Measurements from ENCODE around the gene USP25. TPM values are rescaled to one million over a fixed set of nuclear protein-coding genes. Genes with fewer than 3 reads are reported as not detected.
A peak's percentile ranks its signal among the peaks of the same experiment; 100 is the strongest.

Gene USP25
- total and polyA plus RNA-seq, 2 donors (not counting 1 experiment from before 2014, with no cell fraction given): 40.6 to 65.7 TPM

DNA sequence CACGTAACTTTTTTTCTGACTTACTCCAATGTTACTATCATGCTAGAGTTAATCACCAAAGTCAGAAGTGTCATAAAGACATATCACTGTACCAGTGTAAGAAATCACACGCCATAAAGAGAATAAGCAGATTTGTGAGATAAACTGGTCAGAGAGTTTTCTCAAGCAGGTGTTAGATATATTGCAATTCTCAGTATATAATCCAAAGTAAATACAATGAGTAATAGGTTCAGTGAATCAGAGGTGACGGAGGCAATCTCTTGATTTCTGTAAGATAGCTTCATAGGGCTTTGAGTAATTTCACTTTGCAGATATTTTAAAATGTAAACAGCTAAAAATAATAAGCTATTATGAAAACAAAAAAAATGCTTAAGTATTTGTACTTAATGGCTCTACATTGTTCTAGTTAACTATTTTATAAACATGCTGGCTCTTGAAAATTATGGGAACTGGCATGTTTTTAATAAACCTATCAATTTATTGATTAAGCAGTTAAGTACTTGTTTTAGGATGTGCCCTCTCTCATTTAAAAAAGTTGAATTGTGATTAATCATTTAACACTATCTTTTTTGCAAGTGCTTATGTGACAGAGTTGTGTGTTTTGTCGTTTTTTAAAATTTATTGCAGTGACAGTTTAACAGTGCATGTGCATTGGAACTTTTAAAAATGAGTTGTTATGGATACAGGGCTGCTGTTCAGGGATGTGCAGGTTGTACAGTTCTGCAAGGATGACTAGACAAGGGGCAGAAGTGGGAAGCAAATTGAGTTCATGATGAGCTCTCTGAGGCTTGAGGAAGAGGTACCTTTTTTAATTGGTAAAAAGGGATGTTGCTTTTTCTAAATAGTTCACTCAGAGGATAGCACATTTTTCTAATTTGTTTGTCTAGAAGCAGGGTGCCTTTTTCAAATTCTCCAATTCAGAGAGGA, 119.1 kb downstream of the USP25 start:
- H3K79me2 ChIP-seq (ENCODE audit: control insufficient read depth, insufficient read depth, low read length): no peaks in the 10 kb centered on the region
- H4K20me1 ChIP-seq (ENCODE audit: control insufficient read depth, extremely low read depth, insufficient read depth, low read length): no peaks in the 10 kb centered on the region
- no peak for TF ChIP-seq EZH2 (IDR thresholded peaks at IDR 0.05; ENCODE audit: low read length, missing control alignments)
- no peak for TF ChIP-seq CTCF (conservative IDR thresholded peaks at IDR 0.05 in 1 of 2, IDR thresholded peaks at IDR 0.05 in 1 of 2; ENCODE audit: low read depth in 1 of 2, low read length in 2 of 2)
- no peaks in the 10 kb centered on the region for H3K9me3 ChIP-seq (ENCODE audit: control insufficient read depth, insufficient read depth, low read depth, low read length)
- H3K4me2 ChIP-seq (ENCODE audit: extremely low read depth, insufficient read depth, low read length): no peak overlapping the region
- peaks cover 2% of the 10 kb centered on the region for H3K36me3 ChIP-seq (ENCODE audit: control insufficient read depth, insufficient read depth, low read length)
- DNase-seq (ENCODE audit: low read depth in 2 of 2): peak; percentile 69 to 75
- no peaks in the 10 kb centered on the region for H3K27me3 ChIP-seq (ENCODE audit: control insufficient read depth, insufficient read depth, low read length)
- H2AFZ ChIP-seq (ENCODE audit: low read length): no peak overlapping the region
- no peak overlapping the region for H3K4me3 ChIP-seq (replicated peaks in 1 of 4; ENCODE audit: control extremely low read depth in 1 of 4, insufficient read depth in 1 of 4, low read depth in 3 of 4, low read length in 4 of 4)
- H3K4me1 ChIP-seq (ENCODE audit: control insufficient read depth, extremely low read depth, insufficient read depth, low read length): no peaks in the 10 kb centered on the region
- H3K9ac ChIP-seq (ENCODE audit: insufficient read depth, low read length): no peak overlapping the region
- H3K27ac ChIP-seq (ENCODE audit: insufficient read depth, low read length): no peak overlapping the region

DNA sequence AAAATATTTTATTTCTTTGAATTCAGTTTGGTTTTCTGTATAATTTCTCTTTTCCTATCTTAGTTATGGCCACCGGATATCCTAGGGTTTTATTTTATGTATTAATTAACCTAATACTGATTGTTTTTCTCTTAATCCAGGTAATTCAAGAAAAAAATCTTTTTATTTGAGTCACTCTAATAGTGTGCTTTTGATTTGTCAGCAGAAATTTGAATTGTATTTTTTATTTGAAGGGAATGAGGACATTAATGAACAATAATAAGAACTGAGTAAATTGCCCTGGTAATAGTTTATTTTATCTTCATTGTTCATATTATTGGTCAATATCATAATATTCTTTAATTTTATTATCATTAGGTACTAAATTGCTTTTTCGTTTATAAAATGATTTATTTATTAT, 120.1 kb downstream of the USP25 start:
- no peak overlapping the region for H2AFZ ChIP-seq (ENCODE audit: low read length)
- H3K9me3 ChIP-seq (ENCODE audit: control insufficient read depth, insufficient read depth, low read depth, low read length): no peaks in the 10 kb centered on the region
- no peaks in the 10 kb centered on the region for H3K36me3 ChIP-seq (ENCODE audit: control insufficient read depth, insufficient read depth, low read length)
- no peak overlapping the region for H3K9ac ChIP-seq (ENCODE audit: insufficient read depth, low read length)
- no peaks in the 10 kb centered on the region for H4K20me1 ChIP-seq (ENCODE audit: control insufficient read depth, extremely low read depth, insufficient read depth, low read length)
- no peak overlapping the region for H3K4me3 ChIP-seq (replicated peaks in 1 of 4; ENCODE audit: control extremely low read depth in 1 of 4, insufficient read depth in 1 of 4, low read depth in 3 of 4, low read length in 4 of 4)
- no peaks in the 10 kb centered on the region for H3K27me3 ChIP-seq (ENCODE audit: control insufficient read depth, insufficient read depth, low read length)
- TF ChIP-seq EZH2 (IDR thresholded peaks at IDR 0.05; ENCODE audit: low read length, missing control alignments) (no peak), CTCF (conservative IDR thresholded peaks at IDR 0.05 in 1 of 2, IDR thresholded peaks at IDR 0.05 in 1 of 2; ENCODE audit: low read depth in 1 of 2, low read length in 2 of 2) (no peak)
- H3K4me1 ChIP-seq (ENCODE audit: control insufficient read depth, extremely low read depth, insufficient read depth, low read length): no peaks in the 10 kb centered on the region
- DNase-seq (ENCODE audit: low read depth in 2 of 2): no peak
- H3K27ac ChIP-seq (ENCODE audit: insufficient read depth, low read length): no peak overlapping the region
- H3K4me2 ChIP-seq (ENCODE audit: extremely low read depth, insufficient read depth, low read length): no peak overlapping the region
- no peaks in the 10 kb centered on the region for H3K79me2 ChIP-seq (ENCODE audit: control insufficient read depth, insufficient read depth, low read length)

DNA sequence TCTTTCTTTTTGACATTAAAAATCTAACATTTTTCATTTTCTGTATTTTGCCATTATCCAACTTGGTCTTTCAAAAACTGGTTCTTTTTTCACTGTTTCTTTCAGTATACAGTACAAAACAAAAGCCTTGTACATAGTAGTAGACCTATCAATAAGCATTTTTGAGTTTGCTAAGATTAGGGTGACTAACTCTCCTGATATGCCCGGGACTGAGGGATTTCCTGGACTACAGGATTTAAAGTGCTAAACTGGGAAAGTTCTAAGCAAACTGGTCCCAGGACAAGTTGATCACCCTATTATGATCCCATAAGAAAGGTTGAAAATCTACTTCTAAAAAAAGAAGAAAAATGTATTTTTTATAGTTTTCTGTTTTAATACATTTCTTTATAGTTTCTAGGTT, 120.9 kb downstream of the USP25 start:
- no peak overlapping the region for H3K4me3 ChIP-seq (replicated peaks in 1 of 4; ENCODE audit: control extremely low read depth in 1 of 4, insufficient read depth in 1 of 4, low read depth in 3 of 4, low read length in 4 of 4)
- no peaks in the 10 kb centered on the region for H3K4me1 ChIP-seq (ENCODE audit: control insufficient read depth, extremely low read depth, insufficient read depth, low read length)
- H3K9ac ChIP-seq (ENCODE audit: insufficient read depth, low read length): no peak overlapping the region
- H4K20me1 ChIP-seq (ENCODE audit: control insufficient read depth, extremely low read depth, insufficient read depth, low read length): no peaks in the 10 kb centered on the region
- no peak overlapping the region for H2AFZ ChIP-seq (ENCODE audit: low read length)
- H3K27ac ChIP-seq (ENCODE audit: insufficient read depth, low read length): no peak overlapping the region
- TF ChIP-seq CTCF (conservative IDR thresholded peaks at IDR 0.05 in 1 of 2, IDR thresholded peaks at IDR 0.05 in 1 of 2; ENCODE audit: low read depth in 1 of 2, low read length in 2 of 2) (no peak), EZH2 (IDR thresholded peaks at IDR 0.05; ENCODE audit: low read length, missing control alignments) (no peak)
- H3K27me3 ChIP-seq (ENCODE audit: control insufficient read depth, insufficient read depth, low read length): no peaks in the 10 kb centered on the region
- H3K4me2 ChIP-seq (ENCODE audit: extremely low read depth, insufficient read depth, low read length): no peak overlapping the region
- H3K36me3 ChIP-seq (ENCODE audit: control insufficient read depth, insufficient read depth, low read length): no peaks in the 10 kb centered on the region
- H3K9me3 ChIP-seq (ENCODE audit: control insufficient read depth, insufficient read depth, low read depth, low read length): no peaks in the 10 kb centered on the region
- no peaks in the 10 kb centered on the region for H3K79me2 ChIP-seq (ENCODE audit: control insufficient read depth, insufficient read depth, low read length)
- peak; percentile 58 to 82 for DNase-seq (ENCODE audit: low read depth in 2 of 2)
